ENCODE measurements around the gene CGNL1. TPM values are rescaled to one million over a fixed set of nuclear protein-coding genes. Genes with fewer than 3 reads are reported as not detected.

The CGNL1 gene
- 10.6 and 17.0 TPM in 2 replicates for total RNA-seq (2014; rRNA removed; shearing (Covaris generic))

GRCh38 chr15:57375827-57376695, at the start of gene CGNL1:
CGNL1 (plus strand) TSS chr15:57376505; CDS start chr15:57438000, 61,495 bp downstream.
- peak; percentile 95 for DNase-seq
- Histone ChIP-seq H3K4me3 (ENCODE audit: insufficient read depth, low read depth, low read length) (peak within 1 kb of the TSS; percentile 88), H3K27me3 (ENCODE audit: control insufficient read depth, insufficient read depth, low read length) (peaks cover 11% of the 10 kb centered on the region), H3K36me3 (replicated peaks; ENCODE audit: control insufficient read depth, insufficient read depth, low read length) (no peaks in the 10 kb centered on the region)

- H3K4me3 ChIP-seq (ENCODE audit: insufficient read depth, low read depth, low read length) = no peak overlapping the region
- no peak for DNase-seq
- H3K27me3 ChIP-seq (ENCODE audit: control insufficient read depth, insufficient read depth, low read length) = no peaks in the 10 kb centered on the region
- no peaks in the 10 kb centered on the region for H3K36me3 ChIP-seq (replicated peaks; ENCODE audit: control insufficient read depth, insufficient read depth, low read length)
Observed at GRCh38 chr15:57327985-57328471, 48.3 kb upstream of the CGNL1 start.

DNA sequence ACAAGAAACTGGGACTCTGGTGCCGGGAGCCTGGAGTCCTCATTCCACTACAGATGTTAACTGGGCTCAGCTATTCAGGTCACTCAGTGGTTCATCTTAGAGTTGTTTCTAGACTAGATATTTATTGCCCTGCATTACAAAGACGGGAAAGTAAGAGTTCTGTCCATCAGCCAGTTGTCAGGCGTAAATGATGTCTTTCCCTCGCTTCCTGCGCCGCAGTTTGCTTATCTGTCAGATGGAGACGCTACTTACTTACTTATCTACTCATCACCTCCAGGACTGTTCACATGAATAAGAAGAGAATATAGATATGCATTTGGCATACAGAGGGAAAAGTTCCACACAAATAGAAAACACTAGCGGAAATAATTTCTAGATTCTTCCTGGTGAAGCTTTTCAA, 47.8 kb upstream of the CGNL1 start:
- no peak for DNase-seq
- Histone ChIP-seq H3K4me3 (ENCODE audit: insufficient read depth, low read depth, low read length) (no peak overlapping the region), H3K27me3 (ENCODE audit: control insufficient read depth, insufficient read depth, low read length) (no peaks in the 10 kb centered on the region), H3K36me3 (replicated peaks; ENCODE audit: control insufficient read depth, insufficient read depth, low read length) (no peaks in the 10 kb centered on the region)

DNA sequence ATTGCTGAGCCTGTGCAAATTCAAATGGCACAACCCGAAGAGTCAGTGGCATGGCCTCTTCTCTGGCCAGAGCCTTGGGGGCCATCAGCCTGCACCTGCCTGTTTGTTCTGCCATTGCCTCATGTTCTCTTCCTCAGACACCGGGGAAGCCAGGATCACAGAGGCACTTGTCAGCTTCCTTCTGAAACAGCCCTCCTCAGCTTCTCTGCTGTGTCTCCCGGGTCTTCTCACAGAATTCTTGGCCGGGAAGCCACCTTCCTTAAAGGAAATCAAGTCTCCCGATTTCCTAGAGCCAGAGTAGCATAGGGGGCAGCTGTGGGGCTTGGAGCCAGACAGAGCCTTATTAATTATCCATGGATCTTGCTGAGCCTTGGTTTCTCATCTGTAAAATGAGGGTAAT, 47.4 kb upstream of the CGNL1 start:
- Histone ChIP-seq H3K36me3 (replicated peaks; ENCODE audit: control insufficient read depth, insufficient read depth, low read length) (no peaks in the 10 kb centered on the region), H3K4me3 (ENCODE audit: insufficient read depth, low read depth, low read length) (no peak overlapping the region), H3K27me3 (ENCODE audit: control insufficient read depth, insufficient read depth, low read length) (no peaks in the 10 kb centered on the region)
- DNase-seq = no peak

DNA sequence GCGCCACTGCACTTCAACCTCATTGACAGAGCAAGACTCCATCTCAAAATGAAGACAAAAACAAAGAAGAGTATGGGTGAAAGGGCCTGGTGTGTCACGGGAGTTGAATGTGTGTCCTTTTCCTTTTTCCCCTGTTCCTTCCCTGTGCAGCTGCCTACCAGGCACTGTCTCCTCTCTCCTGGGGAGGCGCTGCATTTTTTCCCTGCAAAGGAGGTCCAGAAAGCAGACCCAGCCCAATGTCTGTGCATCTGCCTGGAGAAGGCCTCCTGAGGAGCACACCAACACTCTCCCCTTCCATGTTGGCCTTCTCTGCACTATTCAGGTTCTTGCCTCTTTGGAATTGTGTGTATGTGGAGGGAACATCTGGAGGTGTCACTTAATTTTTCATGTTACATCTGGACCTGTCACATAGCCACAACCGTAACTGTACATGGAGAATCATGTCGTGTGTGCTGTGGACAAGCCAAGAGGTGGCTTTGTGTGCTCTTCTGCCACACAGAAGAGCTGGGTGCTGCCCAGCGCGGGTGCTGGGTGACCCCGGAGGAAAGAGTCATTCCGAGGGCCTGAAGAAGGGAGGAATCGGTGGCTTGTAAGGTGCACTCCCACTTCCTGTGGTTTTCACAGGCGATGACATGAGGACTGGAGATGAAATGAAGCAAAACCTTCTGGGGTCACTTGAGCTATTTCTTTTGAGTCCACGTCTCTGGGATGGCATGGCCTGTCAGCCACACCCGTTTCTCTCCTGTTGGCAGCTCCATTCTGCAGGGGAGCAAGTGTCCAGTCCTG, 46.5 kb upstream of the CGNL1 start:
- no peaks in the 10 kb centered on the region for H3K36me3 ChIP-seq (replicated peaks; ENCODE audit: control insufficient read depth, insufficient read depth, low read length)
- no peaks in the 10 kb centered on the region for H3K27me3 ChIP-seq (ENCODE audit: control insufficient read depth, insufficient read depth, low read length)
- H3K4me3 ChIP-seq (ENCODE audit: insufficient read depth, low read depth, low read length) = no peak overlapping the region
- no peak for DNase-seq

- DNase-seq = no peak
- no peaks in the 10 kb centered on the region for H3K27me3 ChIP-seq (ENCODE audit: control insufficient read depth, insufficient read depth, low read length)
- no peak overlapping the region for H3K4me3 ChIP-seq (ENCODE audit: insufficient read depth, low read depth, low read length)
- no peaks in the 10 kb centered on the region for H3K36me3 ChIP-seq (replicated peaks; ENCODE audit: control insufficient read depth, insufficient read depth, low read length)
Observed at GRCh38 chr15:57330619-57331340, 45.5 kb upstream of the CGNL1 start.

GRCh38 chr15:57332326-57332725, 44.0 kb upstream of the CGNL1 start:
- no peak for DNase-seq
- no peaks in the 10 kb centered on the region for H3K36me3 ChIP-seq (replicated peaks; ENCODE audit: control insufficient read depth, insufficient read depth, low read length)
- H3K4me3 ChIP-seq (ENCODE audit: insufficient read depth, low read depth, low read length) = no peak overlapping the region
- no peaks in the 10 kb centered on the region for H3K27me3 ChIP-seq (ENCODE audit: control insufficient read depth, insufficient read depth, low read length)

GRCh38 chr15:57333487-57333886, 42.8 kb upstream of the CGNL1 start:
- no peaks in the 10 kb centered on the region for H3K36me3 ChIP-seq (replicated peaks; ENCODE audit: control insufficient read depth, insufficient read depth, low read length)
- H3K4me3 ChIP-seq (ENCODE audit: insufficient read depth, low read depth, low read length) = no peak overlapping the region
- DNase-seq = no peak
- no peaks in the 10 kb centered on the region for H3K27me3 ChIP-seq (ENCODE audit: control insufficient read depth, insufficient read depth, low read length)

DNA sequence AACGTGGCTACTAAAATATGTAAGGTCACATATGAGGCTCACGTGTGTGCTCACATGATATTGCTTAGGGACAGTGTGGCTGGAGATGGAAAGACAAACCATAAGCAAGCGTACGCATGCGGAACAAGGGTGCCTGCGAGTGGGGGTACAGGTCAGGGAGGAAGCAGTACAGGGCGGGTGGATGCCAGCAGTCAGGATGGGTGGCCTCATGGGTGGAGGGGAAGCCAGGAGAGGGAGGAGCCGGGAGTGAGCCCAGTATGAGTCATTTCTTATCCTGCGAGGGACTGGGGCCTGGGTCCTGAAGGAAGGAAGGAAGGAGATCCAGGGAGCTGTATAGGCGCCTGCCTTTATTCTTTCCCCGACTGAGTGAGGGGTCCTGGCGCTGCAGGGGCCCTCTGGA, 42.0 kb upstream of the CGNL1 start:
- Histone ChIP-seq H3K4me3 (ENCODE audit: insufficient read depth, low read depth, low read length) (no peak overlapping the region), H3K36me3 (replicated peaks; ENCODE audit: control insufficient read depth, insufficient read depth, low read length) (no peaks in the 10 kb centered on the region), H3K27me3 (ENCODE audit: control insufficient read depth, insufficient read depth, low read length) (no peaks in the 10 kb centered on the region)
- no peak for DNase-seq

DNA sequence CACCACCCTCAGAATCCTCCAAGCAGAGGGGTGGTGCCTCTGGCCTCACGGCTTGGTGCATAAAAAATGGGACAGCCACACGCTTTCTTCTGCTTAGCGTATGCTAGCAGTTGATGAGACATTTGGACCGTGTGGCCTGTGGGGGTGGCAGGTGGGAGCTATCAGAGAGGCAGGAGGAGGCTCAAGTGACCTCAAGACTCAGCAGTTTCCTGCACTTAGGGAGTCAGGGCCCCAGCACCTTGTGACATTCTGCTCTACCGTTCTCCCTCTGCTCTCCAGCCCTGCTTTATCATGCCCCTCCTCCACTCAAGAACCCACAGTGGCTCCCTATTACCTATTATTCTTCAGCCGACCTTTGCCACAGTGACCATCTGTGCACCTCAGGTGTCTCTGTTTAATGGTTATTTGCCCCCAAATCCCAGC, 41.0 kb upstream of the CGNL1 start:
- no peaks in the 10 kb centered on the region for H3K36me3 ChIP-seq (replicated peaks; ENCODE audit: control insufficient read depth, insufficient read depth, low read length)
- no peaks in the 10 kb centered on the region for H3K27me3 ChIP-seq (ENCODE audit: control insufficient read depth, insufficient read depth, low read length)
- no peak overlapping the region for H3K4me3 ChIP-seq (ENCODE audit: insufficient read depth, low read depth, low read length)
- DNase-seq = no peak

GRCh38 chr15:57335719-57336118, 40.6 kb upstream of the CGNL1 start:
- Histone ChIP-seq H3K27me3 (ENCODE audit: control insufficient read depth, insufficient read depth, low read length) (no peaks in the 10 kb centered on the region), H3K4me3 (ENCODE audit: insufficient read depth, low read depth, low read length) (no peak overlapping the region), H3K36me3 (replicated peaks; ENCODE audit: control insufficient read depth, insufficient read depth, low read length) (no peaks in the 10 kb centered on the region)
- DNase-seq = no peak

- DNase-seq = no peak
- no peaks in the 10 kb centered on the region for H3K36me3 ChIP-seq (replicated peaks; ENCODE audit: control insufficient read depth, insufficient read depth, low read length)
Observed at GRCh38 chr15:57337868-57338411, 38.4 kb upstream of the CGNL1 start.

GRCh38 chr15:57339321-57339720, 37.0 kb upstream of the CGNL1 start:
- no peaks in the 10 kb centered on the region for H3K36me3 ChIP-seq (replicated peaks; ENCODE audit: control insufficient read depth, insufficient read depth, low read length)
- DNase-seq = no peak
- H3K27me3 ChIP-seq (ENCODE audit: control insufficient read depth, insufficient read depth, low read length) = no peaks in the 10 kb centered on the region

More at GRCh38 chr15:57337868-57338411, 38.4 kb upstream of the CGNL1 start:
- H3K4me3 ChIP-seq (ENCODE audit: insufficient read depth, low read depth, low read length) = no peak overlapping the region
- no peaks in the 10 kb centered on the region for H3K27me3 ChIP-seq (ENCODE audit: control insufficient read depth, insufficient read depth, low read length)

GRCh38 chr15:57340682-57341259, 35.5 kb upstream of the CGNL1 start:
- Histone ChIP-seq H3K27me3 (ENCODE audit: control insufficient read depth, insufficient read depth, low read length) (no peaks in the 10 kb centered on the region), H3K36me3 (replicated peaks; ENCODE audit: control insufficient read depth, insufficient read depth, low read length) (no peaks in the 10 kb centered on the region), H3K4me3 (ENCODE audit: insufficient read depth, low read depth, low read length) (no peak overlapping the region)
- DNase-seq = peak; percentile 82

More at GRCh38 chr15:57339321-57339720, 37.0 kb upstream of the CGNL1 start:
- H3K4me3 ChIP-seq (ENCODE audit: insufficient read depth, low read depth, low read length) = no peak overlapping the region
